OCI-LY3 (cell line): ENCODE measurements around the gene SLC5A11.

Source experiments
- CTCF ChIP-seq: fragments of 200-600, 300-600 bp; sonication (generic); IDR thresholded peaks from 2 replicates; pipeline ENCODE4 v1.5.1; 2014; ENCODE audit warnings: antibody characterized with exemption, low read length, low read depth
- EZH2phosphoT487 ChIP-seq: fragments of 200-600 bp; shearing (Covaris generic); IDR thresholded peaks from 2 replicates; pipeline ENCODE4 v1.6.1; 2018; ENCODE audit warnings: antibody characterized with exemption, mixed run types, low read depth

- no peak for TF ChIP-seq CTCF
- no peak for TF ChIP-seq EZH2phosphoT487
These were observed 72.9 kb downstream of the SLC5A11 start for GRCh38 chr16:24918641-24919040.
